H1 (cell line): ENCODE data around the gene DUOXA2. TPM values are rescaled to one million over a fixed set of nuclear protein-coding genes. Genes with fewer than 3 reads are reported as not detected.

Source experiments
- polyA plus RNA-seq, 7 experiments: library from polyadenylated mRNA; depleted of rRNA in 3 of 7; stranded (reverse) in 5 of 7; unstranded in 2 of 7; fragments of >200 nt in 5 of 7; fragments of 200-250 nt in 2 of 7; gene quantifications; 1 replicate in 5 of 7; 2 replicates in 1 of 7; 4 replicates in 1 of 7; pipeline versions ENCODE4 v1.2.1 to v1.2.3, GENCODE V29; 2011 to 2013; ENCODE audit warnings: missing spikeins in 2 of 7, mixed read lengths in 2 of 7
- total RNA-seq: library from RNA; stranded (reverse); fragmentation: NEBNext Ultra II Directional; extraction: Animal tissue kit (Norgen Biotek cat#: 25700); gene quantifications from 2 replicates; pipeline ENCODE4 v1.2.1, GENCODE V29; 2021

The DUOXA2 gene
- total and polyA plus RNA-seq, 2 of the 8 experiments (the other 6 are each of a cell fraction or from before 2014, with no cell fraction given): 0.05 TPM; not detected in 1

Other genes with a start within 250 kb of the DUOXA2 start
- not detected in 2 replicates for gene TERB2, start 157.6 kb upstream of the DUOXA2 start, total RNA-seq
- gene TERB2, start 157.6 kb upstream of the DUOXA2 start, polyA plus RNA-seq (2011; rRNA removed): not detected in 2 replicates
- gene SORD, start 91.1 kb upstream of the DUOXA2 start, total RNA-seq: 75.8 TPM in 2 replicates
- 52.6 and 70.5 TPM in 2 replicates for gene SORD, start 91.1 kb upstream of the DUOXA2 start, polyA plus RNA-seq (2011; rRNA removed)
- not detected in 2 replicates for gene DUOX2, start 154 bp upstream of the DUOXA2 start, total RNA-seq
- gene DUOX2, start 154 bp upstream of the DUOXA2 start, polyA plus RNA-seq (2011; rRNA removed): 0.08 and 0.31 TPM in 2 replicates
- not detected in 2 replicates for gene DUOXA1, start 15.6 kb downstream of the DUOXA2 start, total RNA-seq
- gene DUOXA1, start 15.6 kb downstream of the DUOXA2 start, polyA plus RNA-seq (2011; rRNA removed): 0.18 and 0.24 TPM in 2 replicates
- 0.84 and 0.96 TPM in 2 replicates for gene DUOX1, start 15.7 kb downstream of the DUOXA2 start, total RNA-seq
- 1.4 and 2.0 TPM in 2 replicates for gene DUOX1, start 15.7 kb downstream of the DUOXA2 start, polyA plus RNA-seq (2011; rRNA removed)
- 23.9 and 26.7 TPM in 2 replicates for gene SHF, start 73.6 kb downstream of the DUOXA2 start, total RNA-seq
- 13.1 and 16.0 TPM in 2 replicates for gene SHF, start 73.6 kb downstream of the DUOXA2 start, polyA plus RNA-seq (2011; rRNA removed)
- not detected in 2 replicates for gene SLC28A2, start 137.9 kb downstream of the DUOXA2 start, total RNA-seq
- gene SLC28A2, start 137.9 kb downstream of the DUOXA2 start, polyA plus RNA-seq (2011; rRNA removed): 0.11 TPM in 1 of 2 replicates, not detected in the other